HepG2 (cell line): Measurements from ENCODE around the gene NSMF. TPM values are rescaled to one million over a fixed set of nuclear protein-coding genes. Genes with fewer than 3 reads are reported as not detected.

Experiments used
- ATAC-seq: fragments of 200-7000 bp; cut with Tn5 transposase; 3 replicates; pipeline ENCODE4 v1.9.1; 2020; ENCODE audit warnings: mild to moderate bottlenecking, moderate library complexity
- BruUV-seq: library from RNA; stranded (reverse); fragments of 400-500 nt; replicated peaks from 2 replicates; lab custom pipeline; 2021; lab: Mats Ljungman, UMichigan
- CTCF ChIA-PET: fragments of 300-600 bp; formaldehyde crosslinking; extraction: SDS; loops from one replicate; lab custom pipeline; 2021; ENCODE audit warnings: low total read pairs, inconsistent platforms, low intra/inter-chr PET ratio; lab: Yijun Ruan, JAX
- POLR2A ChIA-PET: fragments of 350-600 bp; sonication (Branson Sonifier 250); formaldehyde crosslinking; loops from one replicate; lab custom pipeline; 2020; ENCODE audit warnings: antibody characterized with exemption, inconsistent platforms; lab: Yijun Ruan, JAX
- DNase-seq: peaks from one replicate; pipeline ENCODE4 v3.0.0-alpha.2; 2015; ENCODE audit warnings: low spot score
- FAIRE-seq: peaks from 3 replicates; lab custom pipeline; 2011; peaks lifted over from hg19 to GRCh38; lab: Jason Lieb, UNC
- H2AFZ ChIP-seq: one replicate; pipeline ENCODE4 v1.6.1; 2011; ENCODE audit warnings: low read length, inconsistent platforms
- H3K27ac ChIP-seq: fragments of 300-600 bp; 3 replicates; pipeline ENCODE4 v1.8.0; 2011; ENCODE audit warnings: mixed run types, mild to moderate bottlenecking, mixed read lengths, low read length, inconsistent platforms; ENCODE audit not compliant: insufficient read depth; ENCODE audit errors: extremely low read length
- H3K27me3 ChIP-seq, 2 experiments: fragments of 200-600 bp in 1 of 2; 2 replicates in 1 of 2; 3 replicates in 1 of 2; pipeline versions ENCODE4 v1.6.0 to v1.8.0; 2011; ENCODE audit warnings: low read length in 2 of 2, mild to moderate bottlenecking in 2 of 2, moderate library complexity in 2 of 2, inconsistent platforms in 1 of 2; ENCODE audit not compliant: insufficient read depth in 2 of 2, control insufficient read depth in 1 of 2
- H3K36me3 ChIP-seq, 2 experiments: fragments of 200-600 bp in 1 of 2; replicated peaks in 1 of 2; 2 replicates in 1 of 2; 3 replicates in 1 of 2; pipeline versions ENCODE4 v1.5.1 to v1.8.0; 2011; ENCODE audit warnings: low read length in 2 of 2, inconsistent platforms in 1 of 2; ENCODE audit not compliant: insufficient read depth in 2 of 2, control insufficient read depth in 1 of 2
- H3K4me1 ChIP-seq: 2 replicates; pipeline ENCODE4 v1.5.1; 2012; ENCODE audit warnings: low read length, inconsistent platforms; ENCODE audit not compliant: insufficient read depth
- H3K4me2 ChIP-seq: 2 replicates; pipeline ENCODE4 v1.6.0; 2011; ENCODE audit warnings: low read depth, low read length, inconsistent platforms
- H3K4me3 ChIP-seq, 3 experiments: fragments of 200-600 bp in 1 of 3; sonication (generic), shearing (Covaris generic) in 1 of 3; replicated peaks in 1 of 3; 2 replicates each; pipeline ENCODE4 v1.5.1; 2011 to 2016; ENCODE audit warnings: low read length in 3 of 3, inconsistent platforms in 2 of 3, low read depth in 2 of 3, mild to moderate bottlenecking in 2 of 3, control low read depth in 1 of 3, mixed read lengths in 1 of 3; ENCODE audit not compliant: insufficient read depth in 1 of 3
- H3K79me2 ChIP-seq: one replicate; pipeline ENCODE4 v1.6.1; 2011; ENCODE audit warnings: low read length, inconsistent platforms; ENCODE audit not compliant: insufficient read depth
- H3K9ac ChIP-seq: 2 replicates; pipeline ENCODE4 v1.6.0; 2011; ENCODE audit warnings: mild to moderate bottlenecking, low read depth, low read length, inconsistent platforms; ENCODE audit not compliant: insufficient read depth
- H3K9me3 ChIP-seq: 2 replicates; pipeline ENCODE4 v1.5.1; 2012; ENCODE audit warnings: mild to moderate bottlenecking, low read length
- H4K20me1 ChIP-seq: 2 replicates; pipeline ENCODE4 v1.6.0; 2011; ENCODE audit warnings: inconsistent platforms, mild to moderate bottlenecking, low read length, moderate library complexity; ENCODE audit not compliant: insufficient read depth
- FUBP1 ChIP-seq: sonication (generic); formaldehyde crosslinking; IDR thresholded peaks from 2 replicates; pipeline ENCODE4 v1.5.1; 2020; ENCODE audit warnings: missing genetic modification reagents, mild to moderate bottlenecking, borderline replicate concordance
- GMEB1 ChIP-seq: sonication (generic); formaldehyde crosslinking; IDR thresholded peaks from 2 replicates; pipeline ENCODE4 v1.5.1; 2020; ENCODE audit warnings: missing genetic modification reagents, mild to moderate bottlenecking, borderline replicate concordance
- ZNF180 ChIP-seq: sonication (generic); formaldehyde crosslinking; IDR thresholded peaks from 2 replicates; pipeline ENCODE4 v1.4.0; 2020; ENCODE audit warnings: low read depth, missing genetic modification reagents, borderline replicate concordance
- ZNF318 ChIP-seq: sonication (generic); formaldehyde crosslinking; IDR thresholded peaks from 2 replicates; pipeline ENCODE4 v1.4.0; 2020; ENCODE audit warnings: mild to moderate bottlenecking, missing genetic modification reagents
- ZUFSP ChIP-seq: sonication (generic); formaldehyde crosslinking; IDR thresholded peaks from 2 replicates; pipeline ENCODE4 v1.9.0; 2021; ENCODE audit warnings: missing genetic modification reagents, mild to moderate bottlenecking, borderline replicate concordance
- WGBS: methylation state at CpG from one replicate; pipeline ENCODE4 v1.1.6; 2017; ENCODE audit warnings: low lambda C conversion rate; 5-methylcytosine and 5-hydroxymethylcytosine counted together
- in situ Hi-C: cut with HindIII; loops from 2 replicates; pipeline ENCODE4 v1.10.0; 2017; ENCODE audit warnings: low pct_unique_long_range_greater_than_20kb; ENCODE audit not compliant: extremely low pct_ligation_motif_present
- intact Hi-C: fragments of 100-400 bp; cut with micrococcal nuclease; formaldehyde crosslinking; loops from one replicate; pipeline ENCODE4 v1.10.0; 2022; ENCODE audit not compliant: unreplicated experiment
- polyA plus RNA-seq, 8 experiments: library from polyadenylated mRNA; depleted of rRNA in 3 of 8; stranded (reverse) in 7 of 8; unstranded in 1 of 8; fragments of >200 nt; fragmentation: Illumina TruSeq in 4 of 8; extraction: Trizol in 4 of 8; gene quantifications; 2 replicates each; pipeline versions ENCODE4 v1.2.1 to v1.2.3, GENCODE V29; 2011 to 2016; ENCODE audit warnings: low read depth in 4 of 8, missing spikeins in 1 of 8, mixed read lengths in 1 of 8; ENCODE audit not compliant: insufficient read depth in 1 of 8
- total RNA-seq, 5 experiments: library from RNA; depleted of rRNA; stranded (reverse); fragments of >200 nt; fragmentation: Illumina TruSeq; extraction: Trizol; gene quantifications; 2 replicates each; pipeline ENCODE4 v1.2.3, GENCODE V29; 2016; ENCODE audit warnings: low read depth in 1 of 5

Gene NSMF
- total and polyA plus RNA-seq, 2 of the 13 experiments (the other 11 are each of a cell fraction or from before 2014, with no cell fraction given): 44.3 to 183 TPM

GRCh38 chr9:137501457-137501856, 42.3 kb upstream of the NSMF start:
- Histone ChIP-seq H3K4me2 (no peak overlapping the region), H3K9ac (no peak overlapping the region), H3K4me1 (peaks cover 4% of the 10 kb centered on the region), H3K9me3 (no peaks in the 10 kb centered on the region), H3K4me3 (no peak overlapping the region), H3K27ac (no peak overlapping the region), H3K79me2 (no peaks in the 10 kb centered on the region), H4K20me1 (no peaks in the 10 kb centered on the region), H3K36me3 (no peaks in the 10 kb centered on the region), H3K27me3 (peaks cover 4 to 15% of the 10 kb centered on the region in 2 experiments; a peak in 2 of 5 replicates), H2AFZ (no peak overlapping the region)
- WGBS: 24% methylated on average over 5 of the region's 12 CpGs
- intact Hi-C loops (no loop called here), in situ Hi-C loops (no loop called here)
- peak; percentile 8; the same call in 1 of the 3 replicates for ATAC-seq
- BruUV-seq: no TSS peak
- no peak for FAIRE-seq
- ChIA-PET CTCF (no interaction called here), POLR2A (no interaction called here)
- TF ChIP-seq ZNF180 (CRISPR knock-in tag) (no peak), ZUFSP (CRISPR knock-in tag) (no peak), GMEB1 (CRISPR knock-in tag) (no peak), ZNF318 (no peak), FUBP1 (CRISPR knock-in tag) (no peak)
- DNase-seq: no peak
